K562 (cell line): ENCODE data around the gene RASGRP4. TPM values are rescaled to one million over a fixed set of nuclear protein-coding genes. Genes with fewer than 3 reads are reported as not detected.

Experiments used
- ATAC-seq: fragments of 200-7000 bp; cut with Tn5 transposase; 3 replicates; pipeline ENCODE4 v1.9.1; 2020; ENCODE audit warnings: moderate library complexity
- BruUV-seq: library from RNA; stranded (reverse); fragments of 400-500 nt; replicated peaks from 2 replicates; lab custom pipeline; 2021; lab: Mats Ljungman, UMichigan
- CTCF ChIA-PET: fragments of 300-600 bp; formaldehyde crosslinking; extraction: SDS; loops from one replicate; lab custom pipeline; 2021; ENCODE audit warnings: low intra/inter-chr PET ratio; lab: Yijun Ruan, JAX
- POLR2A ChIA-PET: fragments of 300-600, 350-650 bp; sonication (Branson Sonifier 250); formaldehyde crosslinking; extraction: SDS; loops from one replicate; lab custom pipeline; 2021; ENCODE audit warnings: antibody characterized with exemption, inconsistent platforms; lab: Yijun Ruan, JAX
- DNase-seq, 4 experiments: peaks; one replicate each; pipeline versions ENCODE4 v3.0.0 to v3.0.0-alpha.2; 2011 to 2018; ENCODE audit warnings: low spot score in 3 of 4, mixed read lengths in 3 of 4; ENCODE audit errors: extremely low read depth in 1 of 4
- FAIRE-seq: peaks from 2 replicates; lab custom pipeline; 2011; peaks lifted over from hg19 to GRCh38; lab: Jason Lieb, UNC
- H2AFZ ChIP-seq: 2 replicates; pipeline ENCODE4 v1.6.0; 2011; ENCODE audit warnings: low read depth, low read length, control low read depth, inconsistent platforms
- H3K27ac ChIP-seq: fragments of 200-600 bp; 3 replicates; pipeline ENCODE4 v1.8.0; 2011; ENCODE audit warnings: low read depth, mild to moderate bottlenecking, control low read depth, inconsistent platforms, low read length, moderate library complexity, mixed read lengths; ENCODE audit errors: extremely low read depth
- H3K27me3 ChIP-seq, 2 experiments: fragments of 300-600 bp in 1 of 2; 2 replicates in 1 of 2; 3 replicates in 1 of 2; pipeline versions ENCODE4 v1.6.0 to v1.8.0; 2011; ENCODE audit warnings: inconsistent platforms in 2 of 2, low read length in 2 of 2, mild to moderate bottlenecking in 1 of 2, mixed read lengths in 1 of 2, moderate library complexity in 1 of 2; ENCODE audit not compliant: control insufficient read depth in 2 of 2, insufficient read depth in 2 of 2
- H3K36me3 ChIP-seq: fragments of 300-600 bp; 3 replicates; pipeline ENCODE4 v1.8.0; 2011; ENCODE audit warnings: mild to moderate bottlenecking, low read length, inconsistent platforms; ENCODE audit not compliant: control insufficient read depth, insufficient read depth
- H3K4me1 ChIP-seq, 2 experiments: fragments of 200-600 bp in 1 of 2; replicated peaks in 1 of 2; 2 replicates in 1 of 2; 3 replicates in 1 of 2; pipeline versions ENCODE4 v1.5.1 to v1.8.0; 2011; ENCODE audit warnings: inconsistent platforms in 2 of 2, low read length in 2 of 2, mild to moderate bottlenecking in 1 of 2, mixed read lengths in 1 of 2, moderate library complexity in 1 of 2; ENCODE audit not compliant: control insufficient read depth in 2 of 2, insufficient read depth in 2 of 2
- H3K4me2 ChIP-seq: 2 replicates; pipeline ENCODE4 v1.6.1; 2011; ENCODE audit warnings: low read length, control low read depth, inconsistent platforms, mixed read lengths; ENCODE audit not compliant: insufficient read depth
- H3K4me3 ChIP-seq: fragments of 200-600 bp; sonication (generic), shearing (Covaris generic); 2 replicates; pipeline ENCODE4 v1.5.1; 2016; ENCODE audit warnings: control low read depth, inconsistent platforms
- H3K79me2 ChIP-seq: fragments of 200-600 bp; 3 replicates; pipeline ENCODE4 v1.8.0; 2011; ENCODE audit warnings: low read length, inconsistent platforms; ENCODE audit not compliant: control insufficient read depth, insufficient read depth
- H3K9ac ChIP-seq, 2 experiments: 2 replicates each; pipeline versions ENCODE4 v1.6.0 to v1.6.1; 2011; ENCODE audit warnings: low read depth in 2 of 2, low read length in 2 of 2, control low read depth in 1 of 2, inconsistent platforms in 1 of 2, mild to moderate bottlenecking in 1 of 2, mixed read lengths in 1 of 2; ENCODE audit not compliant: insufficient read depth in 1 of 2
- H3K9me1 ChIP-seq: one replicate; pipeline ENCODE4 v1.6.0; 2011; ENCODE audit warnings: inconsistent platforms, mild to moderate bottlenecking, low read length, moderate library complexity; ENCODE audit not compliant: control insufficient read depth, insufficient read depth
- H3K9me3 ChIP-seq: replicated peaks from 2 replicates; pipeline ENCODE4 v1.5.1; 2011; ENCODE audit warnings: low read depth, low read length, inconsistent platforms; ENCODE audit not compliant: control insufficient read depth, insufficient read depth
- H4K20me1 ChIP-seq: replicated peaks from 2 replicates; pipeline ENCODE4 v1.6.1; 2011; ENCODE audit warnings: low read length, inconsistent platforms, mixed read lengths; ENCODE audit not compliant: control insufficient read depth, insufficient read depth
- BACH1 ChIP-seq: fragments of 200-800 bp; sonication (Bioruptor generic); IDR thresholded peaks from 2 replicates; pipeline ENCODE4 v1.6.1; 2016; ENCODE audit warnings: missing genetic modification characterization, missing compliant biosample characterization
- POLR2G ChIP-seq: fragments of 200-400 bp; formaldehyde crosslinking; IDR thresholded peaks from 2 replicates; pipeline ENCODE4 v1.6.1; 2017; ENCODE audit warnings: low read depth, mild to moderate bottlenecking, antibody characterized with exemption, low read length, moderate library complexity
- SMARCB1 ChIP-seq: IDR thresholded peaks from 2 replicates; pipeline ENCODE4 v1.6.1; 2011; ENCODE audit warnings: improper control_type of control experiment, low read depth; ENCODE audit not compliant: insufficient read length
- ZNF282 ChIP-seq: sonication (generic); formaldehyde crosslinking; IDR thresholded peaks from 2 replicates; pipeline ENCODE4 v1.8.1; 2023; ENCODE audit warnings: missing genetic modification reagents
- WGBS: fragments of 100-300 bp; shearing (Covaris generic); methylation state at CpG from one replicate; pipeline ENCODE4 v1.1.6; 2016; ENCODE audit warnings: low coverage, mixed read lengths; ENCODE audit not compliant: insufficient coverage; ENCODE audit errors: missing lambda C conversion rate; 5-methylcytosine and 5-hydroxymethylcytosine counted together
- in situ Hi-C: fragments of 300-500 bp; cut with MboI; formaldehyde crosslinking; loops from 4 replicates; pipeline ENCODE4 v1.15.0; 2018; ENCODE audit warnings: inconsistent platforms, mixed read lengths
- intact Hi-C: fragments of 100-400 bp; cut with micrococcal nuclease; formaldehyde crosslinking; loops from 2 replicates; pipeline ENCODE4 v1.14.2; 2022
- polyA plus RNA-seq, 8 experiments: library from polyadenylated mRNA; depleted of rRNA in 4 of 8; stranded (reverse) in 5 of 8; unstranded in 3 of 8; fragments of >200 nt; fragmentation: Nextera tagmentation in 2 of 8; fragmentation: Illumina TruSeq in 1 of 8; extraction: Ambion mirVana in 2 of 8; extraction: Trizol in 1 of 8; gene quantifications; 2 replicates each; pipeline versions ENCODE4 v1.2.1 to v1.2.3, GENCODE V29; 2011 to 2014; ENCODE audit warnings: inconsistent platforms in 1 of 8, missing spikeins in 1 of 8
- total RNA-seq, 7 experiments: library from RNA; depleted of rRNA in 6 of 7; stranded (reverse); fragments of >200 nt in 6 of 7; fragmentation: Illumina TruSeq in 2 of 7; extraction: Trizol in 2 of 7; gene quantifications; 2 replicates each; pipeline versions ENCODE4 v1.2.1 to v1.2.3, GENCODE V29; 2011 to 2021; ENCODE audit warnings: low replicate concordance in 1 of 7
- TF ChIP-seq, protein P1 (sequence below): sonication (generic); formaldehyde crosslinking; IDR thresholded peaks from 2 replicates; pipeline ENCODE4 v1.8.1; 2023; ENCODE audit warnings: mild to moderate bottlenecking, missing genetic modification reagents
- TF ChIP-seq, protein P2 (sequence below), 3 experiments: IDR thresholded peaks in 2 of 3; conservative IDR thresholded peaks in 1 of 3; 2 replicates each; pipeline ENCODE4 v1.5.1; 2011 to 2012; ENCODE audit warnings: low read length in 3 of 3, mild to moderate bottlenecking in 3 of 3, control low read depth in 2 of 3, improper control_type of control experiment in 1 of 3, inconsistent platforms in 1 of 3, low read depth in 1 of 3, mixed read lengths in 1 of 3, moderate library complexity in 1 of 3; ENCODE audit not compliant: insufficient read depth in 2 of 3
- TF ChIP-seq, protein P3 (sequence below): fragments of 250-450 bp; sonication (Bioruptor Pico); IDR thresholded peaks from 2 replicates; pipeline ENCODE4 v1.5.0; 2021
- TF ChIP-seq, protein P4 (sequence below), 2 experiments: fragments of 450-650 bp; IDR thresholded peaks; 2 replicates each; pipeline ENCODE4 v1.6.1; 2016
- TF ChIP-seq, protein P5 (sequence below), 2 experiments: fragments of 450-650 bp in 1 of 2; sonication (generic) in 1 of 2; formaldehyde crosslinking in 1 of 2; IDR thresholded peaks in 1 of 2; conservative IDR thresholded peaks in 1 of 2; 2 replicates each; pipeline versions ENCODE4 v1.6.1 to v1.8.1; 2016 to 2023; ENCODE audit warnings: mild to moderate bottlenecking in 2 of 2, moderate library complexity in 2 of 2, inconsistent platforms in 1 of 2, missing genetic modification reagents in 1 of 2

The RASGRP4 gene
- total and polyA plus RNA-seq, 9 of the 15 experiments (the other 6 are each of a cell fraction or from before 2014, with no cell fraction given): 0.39 to 4.6 (median 3.8) TPM

DNA sequence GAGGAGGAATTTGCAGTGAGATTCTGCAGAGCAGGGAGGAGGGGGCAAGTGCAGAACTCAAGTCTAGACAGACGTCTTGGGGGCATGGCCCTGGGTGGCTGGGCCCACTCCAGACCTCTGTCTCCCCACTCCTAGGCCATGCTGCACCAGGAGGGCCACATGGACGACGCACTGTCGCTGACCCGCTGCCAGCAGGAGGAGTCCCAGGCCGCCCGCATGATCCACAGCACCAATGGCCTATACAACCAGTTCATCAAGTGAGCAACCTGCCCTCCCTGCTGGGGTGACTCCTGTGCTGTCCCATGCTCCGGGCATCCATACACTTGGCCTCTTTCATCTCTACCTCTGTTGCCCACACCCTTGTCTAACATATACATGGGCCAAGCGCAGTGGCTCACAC lies 25.6 kb upstream of the RASGRP4 start:
- BruUV-seq: no TSS peak
- POLR2A ChIA-PET: interaction anchor here (1.3 to 1.6 kb wide), 3 partner anchors 12 to 49 kb away, joined by 3 to 4 read pairs (median 4); partner anchors contain the start of gene FAM98C
- intact Hi-C loops (no loop called here), in situ Hi-C loops (no loop called here)
- H3K27ac ChIP-seq: no peak overlapping the region
- H3K36me3 ChIP-seq: peaks cover 29% of the 10 kb centered on the region; the same call in 1 of the 3 replicates
- no peaks in the 10 kb centered on the region for H3K79me2 ChIP-seq
- no peak overlapping the region for H2AFZ ChIP-seq
- H4K20me1 ChIP-seq: no peaks in the 10 kb centered on the region
- H3K9me1 ChIP-seq: no peaks in the 10 kb centered on the region
- ATAC-seq (no peak), FAIRE-seq (peak; percentile 69), DNase-seq (no peak)
- 93% methylated on average over 8 of the region's 9 CpGs for WGBS
- CTCF ChIA-PET: no interaction called here
- H3K9ac ChIP-seq: peak overlapping the region in 1 of 2 experiments; percentile 49; a peak in 2 of 4 replicates
- no peak overlapping the region for H3K4me2 ChIP-seq
- H3K4me1 ChIP-seq: peaks cover 5 to 26% of the 10 kb centered on the region in 2 experiments
- TF ChIP-seq SMARCB1 (no peak), POLR2G (0 out of 2 replicates have a peak, but pooled peaks have one; percentile 15), ZNF282 (CRISPR knock-in tag) (no peak), BACH1 (tag) (no peak)
- TF ChIP-seq, protein P1, sequence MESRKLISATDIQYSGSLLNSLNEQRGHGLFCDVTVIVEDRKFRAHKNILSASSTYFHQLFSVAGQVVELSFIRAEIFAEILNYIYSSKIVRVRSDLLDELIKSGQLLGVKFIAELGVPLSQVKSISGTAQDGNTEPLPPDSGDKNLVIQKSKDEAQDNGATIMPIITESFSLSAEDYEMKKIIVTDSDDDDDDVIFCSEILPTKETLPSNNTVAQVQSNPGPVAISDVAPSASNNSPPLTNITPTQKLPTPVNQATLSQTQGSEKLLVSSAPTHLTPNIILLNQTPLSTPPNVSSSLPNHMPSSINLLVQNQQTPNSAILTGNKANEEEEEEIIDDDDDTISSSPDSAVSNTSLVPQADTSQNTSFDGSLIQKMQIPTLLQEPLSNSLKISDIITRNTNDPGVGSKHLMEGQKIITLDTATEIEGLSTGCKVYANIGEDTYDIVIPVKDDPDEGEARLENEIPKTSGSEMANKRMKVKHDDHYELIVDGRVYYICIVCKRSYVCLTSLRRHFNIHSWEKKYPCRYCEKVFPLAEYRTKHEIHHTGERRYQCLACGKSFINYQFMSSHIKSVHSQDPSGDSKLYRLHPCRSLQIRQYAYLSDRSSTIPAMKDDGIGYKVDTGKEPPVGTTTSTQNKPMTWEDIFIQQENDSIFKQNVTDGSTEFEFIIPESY (CRISPR knock-in tag): peak; percentile 99
- TF ChIP-seq, protein P2, sequence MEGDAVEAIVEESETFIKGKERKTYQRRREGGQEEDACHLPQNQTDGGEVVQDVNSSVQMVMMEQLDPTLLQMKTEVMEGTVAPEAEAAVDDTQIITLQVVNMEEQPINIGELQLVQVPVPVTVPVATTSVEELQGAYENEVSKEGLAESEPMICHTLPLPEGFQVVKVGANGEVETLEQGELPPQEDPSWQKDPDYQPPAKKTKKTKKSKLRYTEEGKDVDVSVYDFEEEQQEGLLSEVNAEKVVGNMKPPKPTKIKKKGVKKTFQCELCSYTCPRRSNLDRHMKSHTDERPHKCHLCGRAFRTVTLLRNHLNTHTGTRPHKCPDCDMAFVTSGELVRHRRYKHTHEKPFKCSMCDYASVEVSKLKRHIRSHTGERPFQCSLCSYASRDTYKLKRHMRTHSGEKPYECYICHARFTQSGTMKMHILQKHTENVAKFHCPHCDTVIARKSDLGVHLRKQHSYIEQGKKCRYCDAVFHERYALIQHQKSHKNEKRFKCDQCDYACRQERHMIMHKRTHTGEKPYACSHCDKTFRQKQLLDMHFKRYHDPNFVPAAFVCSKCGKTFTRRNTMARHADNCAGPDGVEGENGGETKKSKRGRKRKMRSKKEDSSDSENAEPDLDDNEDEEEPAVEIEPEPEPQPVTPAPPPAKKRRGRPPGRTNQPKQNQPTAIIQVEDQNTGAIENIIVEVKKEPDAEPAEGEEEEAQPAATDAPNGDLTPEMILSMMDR (IDR thresholded peaks at IDR 0.05 in 2 of 3, conservative IDR thresholded peaks at IDR 0.05 in 1 of 3; ENCODE audit: insufficient read depth in 2 of 3, low read depth in 1 of 3, low read length in 3 of 3): 0 out of 6 replicates have a peak, but pooled peaks of 1 of the 3 experiments have one; percentile 4
- TF ChIP-seq, protein P3, sequence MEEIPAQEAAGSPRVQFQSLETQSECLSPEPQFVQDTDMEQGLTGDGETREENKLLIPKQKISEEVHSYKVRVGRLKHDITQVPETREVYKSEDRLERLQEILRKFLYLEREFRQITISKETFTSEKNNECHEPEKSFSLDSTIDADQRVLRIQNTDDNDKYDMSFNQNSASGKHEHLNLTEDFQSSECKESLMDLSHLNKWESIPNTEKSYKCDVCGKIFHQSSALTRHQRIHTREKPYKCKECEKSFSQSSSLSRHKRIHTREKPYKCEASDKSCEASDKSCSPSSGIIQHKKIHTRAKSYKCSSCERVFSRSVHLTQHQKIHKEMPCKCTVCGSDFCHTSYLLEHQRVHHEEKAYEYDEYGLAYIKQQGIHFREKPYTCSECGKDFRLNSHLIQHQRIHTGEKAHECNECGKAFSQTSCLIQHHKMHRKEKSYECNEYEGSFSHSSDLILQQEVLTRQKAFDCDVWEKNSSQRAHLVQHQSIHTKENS (CRISPR knock-in tag): no peak
- TF ChIP-seq, protein P4, sequence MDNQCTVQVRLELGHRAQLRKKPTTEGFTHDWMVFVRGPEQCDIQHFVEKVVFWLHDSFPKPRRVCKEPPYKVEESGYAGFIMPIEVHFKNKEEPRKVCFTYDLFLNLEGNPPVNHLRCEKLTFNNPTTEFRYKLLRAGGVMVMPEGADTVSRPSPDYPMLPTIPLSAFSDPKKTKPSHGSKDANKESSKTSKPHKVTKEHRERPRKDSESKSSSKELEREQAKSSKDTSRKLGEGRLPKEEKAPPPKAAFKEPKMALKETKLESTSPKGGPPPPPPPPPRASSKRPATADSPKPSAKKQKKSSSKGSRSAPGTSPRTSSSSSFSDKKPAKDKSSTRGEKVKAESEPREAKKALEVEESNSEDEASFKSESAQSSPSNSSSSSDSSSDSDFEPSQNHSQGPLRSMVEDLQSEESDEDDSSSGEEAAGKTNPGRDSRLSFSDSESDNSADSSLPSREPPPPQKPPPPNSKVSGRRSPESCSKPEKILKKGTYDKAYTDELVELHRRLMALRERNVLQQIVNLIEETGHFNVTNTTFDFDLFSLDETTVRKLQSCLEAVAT (IDR thresholded peaks at IDR 0.05): no peak
- TF ChIP-seq, protein P5, sequence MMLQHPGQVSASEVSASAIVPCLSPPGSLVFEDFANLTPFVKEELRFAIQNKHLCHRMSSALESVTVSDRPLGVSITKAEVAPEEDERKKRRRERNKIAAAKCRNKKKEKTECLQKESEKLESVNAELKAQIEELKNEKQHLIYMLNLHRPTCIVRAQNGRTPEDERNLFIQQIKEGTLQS (IDR thresholded peaks at IDR 0.05): peak; percentile 33
- TF ChIP-seq, protein P5 (CRISPR knock-in tag; conservative IDR thresholded peaks at IDR 0.05): no peak
- no peaks in the 10 kb centered on the region for H3K9me3 ChIP-seq
- no peak overlapping the region for H3K4me3 ChIP-seq
- no peaks in the 10 kb centered on the region for H3K27me3 ChIP-seq
